ENCODE results near the gene ADAM10.

ADAM10 gene

GRCh38 chr15:58551764-58552504 lies 197.6 kb downstream of the ADAM10 start:
- CTCF ChIA-PET: interaction anchor here (1.2 kb wide), 1 partner anchor 24 kb away, joined by 3 read pairs; no protein-coding TSS in a partner anchor
- POLR2A ChIA-PET: interaction anchor here (0.6 kb wide), 1 partner anchor 16 kb away, joined by 3 read pairs; no protein-coding TSS in a partner anchor
- peak; percentile 76 for DNase-seq (ENCODE audit: low read depth, low spot score)
- TF ChIP-seq CTCF (IDR thresholded peaks at IDR 0.05; ENCODE audit: insufficient read depth, low read length, missing control alignments): no peak
- peak overlapping the region; percentile 38 for H3K4me3 ChIP-seq (ENCODE audit: low read depth, low read length)

DNA sequence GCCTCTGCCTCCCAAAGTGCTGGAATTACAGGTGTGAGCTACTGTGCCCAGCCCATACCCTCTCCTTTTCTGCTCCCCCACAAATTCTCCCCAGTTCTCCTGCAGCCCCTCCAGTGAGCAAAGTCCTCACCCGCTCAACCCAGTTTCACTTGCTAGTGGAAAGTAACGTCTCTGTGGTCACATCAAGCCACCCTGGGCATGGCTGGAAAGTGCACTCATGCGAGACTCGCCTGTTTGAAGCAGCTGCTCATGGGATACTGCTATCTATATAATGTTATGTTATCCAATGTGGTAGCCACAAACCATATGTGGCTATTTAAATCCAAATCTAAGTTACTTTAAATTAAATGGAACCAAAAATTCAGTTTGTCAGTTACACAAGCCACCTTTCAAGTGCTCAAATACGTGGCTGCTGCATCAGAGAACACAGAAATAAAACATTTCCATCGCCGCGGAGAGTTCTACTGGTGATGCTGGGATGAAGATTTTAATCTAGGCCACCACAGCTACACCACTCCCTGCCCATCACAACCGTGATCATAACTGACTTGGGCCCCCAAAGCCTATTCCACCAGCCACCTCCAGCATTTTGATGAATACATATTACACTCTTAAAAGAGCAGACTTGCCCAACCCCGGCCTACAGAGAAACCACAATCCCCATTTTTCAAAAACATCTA lies 198.3 kb downstream of the ADAM10 start:
- ChIA-PET CTCF (interaction anchor here (1.2 kb wide), 1 partner anchor 24 kb away, joined by 3 read pairs; no protein-coding TSS in a partner anchor), POLR2A (interaction anchor here (0.6 kb wide), 1 partner anchor 15 kb away, joined by 3 read pairs; no protein-coding TSS in a partner anchor)

DNA sequence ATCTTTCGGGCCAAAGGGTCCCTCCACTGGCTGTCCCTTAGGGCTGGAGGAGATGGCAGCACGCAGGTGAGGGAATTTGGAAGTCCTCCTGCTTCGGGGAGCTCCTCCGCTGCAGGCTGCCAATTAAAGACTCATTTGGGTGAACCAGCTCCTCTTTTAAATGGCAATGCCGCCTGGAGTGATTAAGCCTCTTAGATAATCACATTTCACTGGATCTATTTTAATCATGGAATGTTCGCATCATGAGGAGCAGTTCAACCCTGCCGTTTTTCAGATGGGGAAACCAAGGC lies 199.8 kb downstream of the ADAM10 start:
- no peak for DNase-seq (ENCODE audit: low read depth, low spot score)
- TF ChIP-seq CTCF (IDR thresholded peaks at IDR 0.05; ENCODE audit: insufficient read depth, low read length, missing control alignments): no peak
- ChIA-PET POLR2A (no interaction called here), CTCF (no interaction called here)
- no peak overlapping the region for H3K4me3 ChIP-seq (ENCODE audit: low read depth, low read length)

More for the DNA sequence above, 198.3 kb downstream of the ADAM10 start:
- TF ChIP-seq CTCF (IDR thresholded peaks at IDR 0.05; ENCODE audit: insufficient read depth, low read length, missing control alignments): no peak
- DNase-seq (ENCODE audit: low read depth, low spot score): no peak
- no peak overlapping the region for H3K4me3 ChIP-seq (ENCODE audit: low read depth, low read length)

- ChIA-PET CTCF (no interaction called here), POLR2A (no interaction called here)
- DNase-seq (ENCODE audit: low read depth, low spot score): no peak
- H3K4me3 ChIP-seq (ENCODE audit: low read depth, low read length): no peak overlapping the region
- no peak for TF ChIP-seq CTCF (IDR thresholded peaks at IDR 0.05; ENCODE audit: insufficient read depth, low read length, missing control alignments)
Measured at GRCh38 chr15:58549013-58549784, 200.3 kb downstream of the ADAM10 start.

DNA sequence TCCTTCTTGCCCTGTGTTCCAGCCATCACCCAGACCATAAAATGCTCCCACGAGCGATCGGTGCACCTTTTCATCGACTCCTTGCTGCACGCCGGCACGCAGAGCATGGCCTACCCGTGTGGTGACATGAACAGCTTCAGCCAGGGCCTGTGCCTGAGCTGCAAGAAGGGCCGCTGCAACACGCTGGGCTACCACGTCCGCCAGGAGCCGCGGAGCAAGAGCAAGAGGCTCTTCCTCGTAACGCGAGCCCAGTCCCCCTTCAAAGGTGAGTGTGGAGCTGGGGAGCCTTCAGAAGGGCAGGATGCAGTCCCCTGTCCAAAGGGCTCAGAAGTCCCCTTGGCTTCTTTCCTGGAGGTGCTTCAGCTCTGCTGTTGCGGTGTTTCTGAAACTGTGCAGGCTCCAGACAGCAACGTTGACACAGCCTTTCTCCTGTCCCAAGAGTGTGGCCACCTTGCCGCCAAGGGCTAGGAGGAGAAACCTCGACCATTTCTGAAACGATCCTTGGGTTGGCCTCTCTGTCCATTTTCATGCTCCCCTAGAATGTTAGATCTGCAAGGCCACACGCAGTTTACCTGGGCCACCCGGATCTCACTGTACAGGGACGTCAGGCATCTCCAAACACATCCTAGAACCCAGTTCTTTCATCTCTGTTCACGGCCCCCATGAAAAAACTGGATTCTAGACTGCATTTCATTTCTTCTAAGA lies 201.0 kb downstream of the ADAM10 start:
- CTCF ChIA-PET: interaction anchor here (1.0 kb wide), 1 partner anchor 10 kb away, joined by 3 read pairs; no protein-coding TSS in a partner anchor
- H3K4me3 ChIP-seq (ENCODE audit: low read depth, low read length): no peak overlapping the region
- no peak for DNase-seq (ENCODE audit: low read depth, low spot score)
- POLR2A ChIA-PET: no interaction called here
- TF ChIP-seq CTCF (IDR thresholded peaks at IDR 0.05; ENCODE audit: insufficient read depth, low read length, missing control alignments): no peak

All from AG04449 (cell line).